GM18873 (cell line): ENCODE measurements around the gene CHID1.

Experiments used
- ATAC-seq: cut with Tn5 transposase; IDR thresholded peaks from one replicate; pipeline ENCODE4 v1.9.1; 2021; ENCODE audit warnings: mild to moderate bottlenecking, moderate library complexity, moderate number of reproducible peaks; ENCODE audit not compliant: unreplicated experiment, low FRiP score

CHID1 gene

DNA sequence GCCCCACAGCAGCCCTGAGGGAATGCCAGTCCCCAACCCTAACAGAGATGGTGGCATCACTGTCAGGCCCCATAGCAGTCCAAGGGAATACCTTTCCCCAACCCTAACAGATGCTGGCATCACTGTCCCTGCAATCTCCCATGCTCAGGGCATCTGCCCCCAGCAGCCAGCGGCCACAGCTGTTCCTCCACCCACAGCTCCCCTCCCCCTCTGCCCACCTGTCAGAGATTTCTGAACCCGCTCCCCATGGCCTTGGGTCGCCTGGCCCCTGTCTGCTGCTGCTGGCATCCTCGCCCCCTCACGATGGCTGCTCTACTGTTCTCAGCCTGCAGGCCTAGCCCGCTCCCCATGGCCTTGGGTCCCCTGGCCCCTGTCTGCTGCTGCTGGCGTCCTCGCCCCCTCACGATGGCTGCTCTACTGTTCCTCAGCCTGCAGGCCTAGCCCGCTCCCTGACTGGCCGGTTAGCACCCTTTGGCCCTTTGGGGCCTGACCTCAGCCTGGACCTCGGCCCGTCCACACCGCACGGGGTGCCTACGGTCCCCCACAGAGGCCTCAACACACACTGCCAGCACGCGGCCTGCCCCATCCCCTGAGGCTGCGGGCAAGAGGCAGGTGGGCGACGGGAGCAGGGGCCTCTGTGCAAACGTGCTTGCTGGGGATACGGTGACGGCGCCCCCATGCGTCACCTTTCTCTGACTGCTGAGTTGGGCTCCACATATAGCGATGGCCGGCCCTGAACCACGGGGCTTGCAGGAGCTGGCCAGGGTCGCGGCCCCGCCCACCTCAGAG, 20.7 kb downstream of the CHID1 start:
- no peak for ATAC-seq

DNA sequence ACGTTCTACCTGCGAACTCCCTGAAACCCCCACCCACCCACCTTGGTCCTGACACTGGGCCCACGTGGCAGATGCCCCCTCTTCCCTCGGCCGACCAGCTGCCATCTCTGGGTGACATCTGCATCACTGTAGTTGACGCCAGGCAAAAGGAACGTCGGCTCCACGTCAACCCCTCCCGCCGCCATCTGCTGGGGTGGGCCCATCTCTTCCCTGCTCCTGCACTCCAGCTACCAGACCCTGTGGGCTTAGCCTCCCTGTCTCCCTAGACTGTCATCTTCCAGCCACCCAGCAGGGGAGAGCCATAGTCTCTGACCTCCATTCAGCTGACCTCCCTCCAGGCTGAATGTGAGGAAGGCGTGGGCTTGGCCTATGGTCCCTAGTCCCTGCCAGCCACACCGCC, 21.4 kb downstream of the CHID1 start:
- ATAC-seq = no peak

DNA sequence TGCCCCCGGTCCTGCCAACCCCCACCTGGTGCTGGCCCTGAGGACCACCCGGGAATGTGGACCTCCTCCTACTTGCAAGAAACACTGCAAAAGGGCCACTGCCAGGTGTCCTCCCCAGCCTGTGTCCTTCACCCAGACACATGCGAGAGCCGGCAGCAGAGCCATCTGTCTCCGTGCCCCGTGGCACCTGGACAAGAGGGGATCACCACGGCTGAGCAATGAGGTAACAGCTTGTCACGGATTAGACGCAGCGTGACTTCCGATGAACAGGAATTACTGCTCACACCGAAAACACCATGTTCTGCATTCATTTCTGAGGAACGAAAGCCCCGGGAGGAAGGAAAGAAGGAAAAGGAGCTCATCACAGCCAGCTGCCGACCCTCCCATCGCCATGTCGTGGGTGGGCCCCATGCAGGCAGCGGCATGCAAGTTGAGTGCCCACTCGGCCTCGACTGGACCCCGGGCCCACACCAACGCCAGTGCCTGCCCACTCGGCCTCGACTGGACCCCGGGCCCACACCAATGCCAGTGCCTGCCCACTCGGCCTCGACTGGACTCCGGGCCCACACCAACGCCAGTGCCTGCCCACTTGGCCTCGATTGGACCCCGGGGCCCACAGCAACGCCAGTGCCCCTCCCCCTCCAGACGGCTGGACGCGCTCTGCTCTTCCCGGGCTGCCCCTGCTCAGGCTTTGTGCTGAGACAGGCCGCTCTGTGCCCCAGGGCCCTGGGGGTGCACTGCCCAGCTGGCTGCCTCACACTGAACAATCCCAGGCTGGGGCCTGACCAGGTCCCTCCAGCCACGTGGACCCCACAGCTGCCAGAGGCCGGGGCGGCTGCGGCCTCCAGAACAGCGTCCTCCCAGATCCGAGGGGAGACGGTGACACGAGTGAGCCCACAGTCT, 22.0 kb downstream of the CHID1 start:
- ATAC-seq = no peak

DNA sequence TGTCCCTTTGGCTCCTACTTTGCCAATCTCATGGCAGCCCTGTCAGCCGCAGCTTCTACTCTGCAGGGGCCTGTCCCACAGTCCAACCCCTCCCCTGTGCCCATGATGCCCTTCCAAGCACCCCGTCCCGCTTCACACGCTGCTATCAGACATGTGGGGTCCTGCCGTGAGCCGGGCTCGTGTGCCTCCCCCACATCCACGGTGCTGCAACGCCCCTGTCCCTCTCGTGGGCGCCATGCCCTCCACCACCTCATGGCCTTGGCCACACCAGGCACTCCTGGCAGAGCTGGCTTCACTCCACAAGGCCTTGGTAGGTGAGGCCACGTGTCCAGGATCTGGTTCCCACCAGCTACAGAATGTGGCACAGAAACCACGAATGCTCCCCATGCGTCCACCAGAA, 23.0 kb downstream of the CHID1 start:
- ATAC-seq = no peak

DNA sequence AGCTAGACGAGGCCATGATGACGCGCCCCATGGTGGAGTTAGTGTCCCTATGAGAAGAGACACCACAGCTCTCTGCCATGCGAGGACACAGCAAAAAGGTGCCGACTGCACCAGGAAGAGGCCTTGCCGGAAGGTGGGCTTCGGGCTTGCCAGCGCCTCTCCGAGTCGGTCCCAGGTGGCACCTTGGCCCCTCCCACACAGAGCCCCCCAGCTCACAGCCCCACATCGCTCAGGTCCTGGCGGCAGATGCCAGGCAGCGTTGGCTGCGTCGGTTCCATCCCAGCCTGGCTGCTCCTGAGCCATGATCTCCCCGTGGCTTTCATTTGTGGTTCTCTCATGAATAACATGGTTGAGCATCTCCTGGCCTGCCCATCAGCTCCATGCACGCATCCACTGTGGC, 24.0 kb downstream of the CHID1 start:
- ATAC-seq = no peak

DNA sequence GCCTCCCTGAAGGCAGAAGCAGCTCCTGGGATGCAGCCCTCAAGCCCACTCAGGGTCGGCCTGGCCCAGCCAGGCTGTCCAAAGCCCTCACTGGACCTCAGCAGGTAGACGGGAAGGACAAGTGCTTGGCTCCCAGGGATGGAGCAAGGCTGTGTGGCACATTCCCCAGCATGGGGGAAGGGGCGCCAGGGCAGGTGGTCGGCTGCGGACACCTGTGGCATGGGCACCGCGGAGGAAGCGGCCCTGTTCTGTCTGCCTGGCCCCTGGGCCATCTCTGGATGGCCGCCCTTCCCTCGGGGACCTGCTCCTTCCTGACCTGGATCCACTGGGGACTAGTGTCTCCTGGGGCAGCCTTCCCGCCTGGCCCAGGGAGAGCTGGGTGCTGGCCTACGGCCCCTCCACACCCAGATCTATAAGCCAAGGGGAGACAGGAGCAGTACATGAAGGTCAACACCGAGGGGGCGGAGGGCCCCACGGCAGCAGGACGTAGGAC, 26.0 kb downstream of the CHID1 start:
- ATAC-seq = no peak

DNA sequence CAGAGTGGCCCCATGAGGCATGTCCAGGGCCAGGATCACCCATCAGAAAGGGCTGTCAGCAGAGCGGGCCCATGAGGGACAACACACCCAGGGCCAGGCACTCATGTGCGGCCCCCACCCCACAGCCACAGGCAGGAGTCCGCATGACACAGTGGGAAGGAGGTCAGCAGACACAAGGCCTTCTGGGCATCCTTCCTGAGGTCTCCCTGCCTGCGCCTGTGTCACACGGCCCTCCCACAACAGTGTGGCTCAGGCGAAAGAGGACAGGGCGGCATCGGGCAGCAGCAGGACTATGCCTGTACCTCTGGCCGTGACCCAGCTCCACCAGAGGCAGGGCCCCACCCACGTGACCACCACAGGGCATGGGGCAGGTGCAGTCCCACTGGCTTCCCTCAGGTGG, 27.1 kb downstream of the CHID1 start:
- no peak for ATAC-seq

DNA sequence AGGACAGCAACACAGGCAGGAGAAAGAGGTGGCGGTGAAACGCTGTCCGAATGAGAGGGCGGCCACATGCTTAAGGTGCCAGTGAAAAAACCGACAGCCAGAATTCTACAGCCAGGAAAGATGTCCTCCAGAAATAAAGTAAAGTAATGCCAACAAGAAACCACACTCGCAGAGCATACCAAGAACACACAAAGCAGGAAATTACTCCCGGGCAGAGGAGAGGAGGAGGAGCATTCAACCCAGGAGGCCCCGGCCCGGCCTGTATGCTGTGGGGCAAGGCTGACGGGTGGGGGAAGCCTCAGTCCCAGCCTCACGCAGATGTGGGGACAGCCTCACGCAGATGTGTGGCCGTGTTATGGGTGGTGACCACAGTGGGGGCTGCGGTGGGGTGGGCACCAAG, 28.0 kb downstream of the CHID1 start:
- no peak for ATAC-seq

DNA sequence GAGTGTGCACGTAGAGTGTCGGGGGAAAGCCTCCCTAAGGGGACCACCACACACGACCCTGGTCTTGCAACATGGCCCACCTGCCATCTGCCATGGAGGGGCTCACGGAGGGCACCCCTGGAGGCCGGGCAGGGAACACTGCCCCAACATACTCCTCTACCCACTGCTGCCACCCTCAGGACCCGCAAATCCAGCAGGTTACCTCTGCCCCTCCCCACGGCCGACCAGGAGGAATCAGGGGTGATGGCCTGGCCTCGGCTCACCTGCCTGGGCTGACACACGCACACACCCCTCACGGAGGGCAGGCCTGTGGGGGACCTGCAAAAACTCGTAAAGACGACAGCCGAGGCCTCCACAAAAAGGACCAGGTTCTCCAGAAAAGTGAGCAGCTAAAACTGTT, 30.2 kb downstream of the CHID1 start:
- no peak for ATAC-seq

DNA sequence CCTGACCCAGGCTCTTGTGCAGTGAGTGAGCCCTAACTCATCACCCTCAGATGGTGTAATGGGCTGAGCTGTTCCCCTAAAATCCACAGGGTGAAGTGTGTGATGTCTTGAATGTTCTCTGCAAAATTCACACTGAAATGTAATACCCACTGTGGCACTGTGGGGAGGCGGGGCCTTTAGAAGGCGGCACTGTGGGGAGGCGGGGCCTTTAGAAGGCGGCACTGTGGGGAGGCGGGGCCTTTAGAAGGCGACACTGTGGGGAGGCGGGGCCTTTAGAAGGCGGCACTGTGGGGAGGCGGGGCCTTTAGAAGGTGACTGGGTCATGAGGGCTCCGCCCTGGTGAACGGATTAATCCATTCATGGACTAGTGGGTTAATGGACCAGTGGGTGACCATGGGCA, 33.0 kb downstream of the CHID1 start:
- ATAC-seq = no peak

DNA sequence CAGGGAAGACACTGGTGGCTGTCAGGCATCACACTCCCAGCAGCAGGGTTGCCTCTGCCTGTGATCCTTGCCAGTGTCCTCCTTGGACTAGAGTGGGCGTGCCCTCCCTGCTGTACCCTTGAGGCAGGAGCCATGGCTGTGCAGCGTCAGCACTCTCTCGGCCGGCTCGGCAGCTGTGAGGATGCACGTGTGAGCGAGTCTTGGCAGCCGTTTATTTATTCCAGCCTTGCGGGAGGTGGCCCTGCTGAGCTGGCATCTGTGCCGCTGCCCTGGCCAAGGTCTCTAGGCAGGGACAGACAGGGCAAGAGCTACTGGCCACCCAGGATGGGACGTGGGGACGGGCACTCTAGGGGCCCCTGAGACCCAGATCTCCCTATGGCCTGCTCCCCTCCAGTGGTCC, 34.1 kb downstream of the CHID1 start:
- no peak for ATAC-seq

DNA sequence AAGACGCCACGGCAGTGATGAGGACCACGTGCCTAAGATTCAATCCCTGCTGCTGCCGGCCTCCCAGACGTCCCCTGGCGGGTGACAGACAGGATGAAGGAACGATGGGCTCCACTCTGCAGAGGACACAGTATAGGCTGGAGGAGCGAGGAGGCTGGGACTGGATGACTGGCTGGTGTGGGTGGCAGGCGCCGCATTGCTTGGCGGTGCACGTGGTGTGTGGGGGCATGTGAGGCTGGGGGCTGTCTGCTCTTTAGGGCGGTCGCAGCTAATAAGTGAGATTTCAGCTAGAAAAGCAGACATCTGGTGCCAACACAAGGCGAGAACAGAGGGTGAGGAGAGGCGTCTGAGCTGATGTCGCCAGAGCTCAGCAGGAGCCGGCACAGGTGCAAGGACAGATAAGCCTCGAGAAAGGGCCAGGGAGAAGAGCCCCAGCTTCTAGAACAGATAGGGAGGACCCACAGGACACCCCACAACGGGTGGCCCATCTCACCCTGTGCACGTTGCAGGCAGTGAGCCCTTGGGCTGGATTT, 34.8 kb downstream of the CHID1 start:
- no peak for ATAC-seq

DNA sequence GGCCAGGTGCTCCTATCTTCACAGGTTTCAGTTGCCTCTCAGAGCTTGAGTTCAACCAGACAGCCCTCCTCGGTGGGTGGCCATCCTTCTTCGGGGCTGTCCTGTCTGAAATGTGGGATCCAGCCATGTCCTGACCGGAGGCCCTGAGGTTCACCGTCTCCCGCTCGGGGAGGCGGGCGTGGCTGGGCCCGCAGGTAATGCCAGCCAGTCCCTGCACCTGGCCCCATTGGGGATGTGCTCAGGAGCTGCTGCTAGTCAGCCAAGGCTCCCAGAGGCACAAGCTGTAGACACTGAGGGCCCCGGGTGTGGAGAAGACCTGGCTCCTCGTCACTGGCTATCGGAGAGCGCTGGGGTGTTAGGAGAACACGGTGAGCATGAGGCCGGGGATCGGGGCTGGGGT, 35.4 kb downstream of the CHID1 start:
- no peak for ATAC-seq

DNA sequence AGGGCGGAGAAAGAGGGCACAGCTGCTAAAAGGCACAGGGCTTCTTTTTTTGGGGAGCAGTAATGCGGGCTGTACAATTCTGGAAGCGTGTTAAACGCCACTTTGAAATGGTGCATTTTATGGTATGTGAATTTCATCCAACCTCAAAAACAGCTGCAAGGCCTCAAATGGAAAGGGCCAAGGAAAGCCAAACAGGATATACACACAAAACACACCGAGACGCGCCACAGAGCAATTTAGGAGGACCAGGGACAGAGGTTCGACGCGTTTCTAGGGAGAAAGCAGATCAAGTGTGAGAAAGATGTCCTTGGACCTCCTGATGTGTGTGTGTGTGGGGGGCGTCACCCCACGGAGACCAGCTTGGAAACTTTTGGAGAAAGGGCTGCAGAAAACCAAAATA, 36.9 kb downstream of the CHID1 start:
- no peak for ATAC-seq

DNA sequence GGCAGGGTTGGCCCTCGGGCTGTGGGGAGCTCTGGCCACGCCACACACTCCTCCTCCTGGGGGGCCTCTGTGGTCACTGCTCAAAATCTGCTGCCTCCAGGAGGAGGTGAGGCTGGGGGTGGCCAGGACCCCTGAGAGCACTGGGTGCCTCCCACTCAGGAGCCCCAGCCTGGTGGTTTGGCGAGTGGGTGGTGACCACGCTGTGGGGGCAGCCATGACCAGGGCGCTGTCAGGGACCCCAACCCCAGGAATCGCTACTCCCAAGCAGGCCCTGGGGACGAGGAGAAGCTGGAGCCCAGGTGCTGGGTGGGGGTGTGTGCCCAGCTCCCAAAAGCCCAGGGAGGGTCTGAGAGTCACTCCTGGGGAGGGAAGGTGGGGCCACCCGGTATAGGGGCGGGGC, 37.8 kb downstream of the CHID1 start:
- no peak for ATAC-seq

DNA sequence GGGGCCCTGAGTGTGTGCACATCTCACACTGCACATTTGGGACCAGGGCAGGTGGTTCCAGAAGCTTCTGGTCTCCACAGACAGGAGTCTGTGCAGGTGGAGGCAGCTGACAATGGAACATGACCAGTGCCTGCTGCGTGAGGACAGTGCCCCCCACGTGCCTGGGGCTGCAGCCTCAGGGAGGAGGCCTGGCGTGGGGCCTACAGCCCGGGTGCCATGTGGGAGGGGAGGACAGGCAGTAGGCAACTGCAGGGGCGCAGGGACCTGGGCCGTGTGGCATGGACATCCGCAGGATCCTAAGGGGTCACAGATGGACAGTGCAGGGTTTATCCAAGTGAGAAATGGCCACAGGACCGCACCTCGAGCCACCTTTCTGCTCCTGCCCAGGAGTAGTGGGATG, 39.1 kb downstream of the CHID1 start:
- no peak for ATAC-seq

DNA sequence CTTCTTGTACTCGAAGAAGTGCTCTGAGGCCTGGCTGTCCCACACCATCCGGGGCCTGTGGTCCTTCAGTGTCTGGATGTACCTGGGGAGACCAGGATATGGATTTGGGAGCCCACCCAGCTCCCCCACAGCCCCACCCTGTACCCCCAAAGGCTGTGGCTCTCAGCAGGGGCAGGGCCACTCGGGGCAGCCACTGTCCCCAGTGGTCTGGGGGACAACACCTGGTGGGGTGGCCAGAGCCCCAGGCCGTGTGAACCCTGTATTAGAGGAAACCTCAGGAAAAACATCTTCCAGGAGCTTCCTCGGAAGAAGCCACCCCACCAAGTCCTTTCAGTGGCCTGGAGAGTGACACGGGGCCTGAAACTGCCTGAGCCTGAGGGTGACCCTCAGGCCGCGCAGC, 40.2 kb downstream of the CHID1 start:
- no peak for ATAC-seq

DNA sequence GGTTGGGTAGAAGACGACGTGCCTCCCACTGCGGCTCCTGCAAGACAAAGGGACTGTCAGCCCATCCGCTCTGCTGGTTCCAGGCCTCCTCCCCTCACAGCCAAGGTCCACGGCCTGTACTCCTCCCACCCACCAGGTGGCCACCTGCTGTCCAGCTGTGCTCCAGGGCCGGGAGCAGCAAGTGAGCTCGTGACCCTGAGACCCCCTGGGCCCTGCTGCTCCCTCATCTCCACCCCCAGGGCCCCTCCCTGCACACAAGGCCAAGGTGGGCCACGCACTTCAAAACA, 40.5 kb downstream of the CHID1 start:
- no peak for ATAC-seq

DNA sequence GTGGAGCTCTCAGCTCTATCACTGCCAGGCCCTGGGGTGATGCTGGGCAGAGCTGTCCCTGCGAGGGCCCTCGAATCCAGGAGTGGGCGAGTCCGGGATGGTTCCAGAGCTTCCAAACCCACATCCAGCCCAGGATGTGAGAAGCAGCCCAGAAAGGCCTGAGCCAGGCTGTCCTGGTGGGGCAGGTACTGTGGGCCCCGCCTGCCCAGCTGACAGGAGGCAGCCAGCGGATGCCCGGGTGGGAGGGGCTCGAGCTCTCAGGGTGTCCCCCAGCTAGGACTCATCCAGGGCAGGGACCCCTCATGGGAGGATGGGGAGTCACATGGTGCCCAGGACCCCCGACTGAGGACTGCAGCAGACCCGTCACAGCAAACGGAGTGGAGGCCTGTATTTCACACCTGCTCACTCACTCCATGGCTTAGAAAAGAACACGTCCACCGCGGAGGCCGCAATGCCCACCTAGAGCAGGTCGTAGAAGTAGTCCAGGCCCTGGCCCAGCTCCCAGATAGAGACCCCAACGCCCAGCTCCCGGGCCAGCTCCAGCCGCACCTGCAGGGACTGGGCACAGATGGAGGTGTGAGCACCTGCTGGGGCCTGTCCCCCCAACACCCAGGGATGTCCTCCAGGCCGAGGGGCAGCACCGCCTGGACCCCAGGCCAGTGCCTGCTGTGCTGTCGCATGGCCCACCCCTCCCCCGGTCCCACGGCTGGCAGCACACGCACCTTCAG, 41.0 kb downstream of the CHID1 start:
- ATAC-seq = no peak

DNA sequence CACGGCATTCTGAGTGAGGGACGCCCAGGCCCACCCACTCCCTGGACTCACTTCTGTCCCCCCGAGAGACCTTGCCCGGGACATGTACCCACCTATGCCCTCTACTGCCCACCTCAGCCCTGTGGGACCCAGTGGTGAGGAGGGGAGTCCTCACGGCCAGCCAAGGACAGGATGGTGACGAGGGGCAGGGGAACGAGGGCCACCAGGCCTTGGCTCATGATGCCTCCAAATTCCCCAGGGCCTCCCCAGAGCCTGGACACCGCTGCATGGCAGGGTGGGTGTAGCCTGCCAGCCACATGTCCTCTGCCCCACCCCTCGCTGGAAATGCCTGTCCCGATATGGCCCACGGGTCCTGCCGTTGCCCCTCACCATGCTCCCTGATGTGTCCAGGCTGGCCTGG, 41.8 kb downstream of the CHID1 start:
- ATAC-seq = no peak

DNA sequence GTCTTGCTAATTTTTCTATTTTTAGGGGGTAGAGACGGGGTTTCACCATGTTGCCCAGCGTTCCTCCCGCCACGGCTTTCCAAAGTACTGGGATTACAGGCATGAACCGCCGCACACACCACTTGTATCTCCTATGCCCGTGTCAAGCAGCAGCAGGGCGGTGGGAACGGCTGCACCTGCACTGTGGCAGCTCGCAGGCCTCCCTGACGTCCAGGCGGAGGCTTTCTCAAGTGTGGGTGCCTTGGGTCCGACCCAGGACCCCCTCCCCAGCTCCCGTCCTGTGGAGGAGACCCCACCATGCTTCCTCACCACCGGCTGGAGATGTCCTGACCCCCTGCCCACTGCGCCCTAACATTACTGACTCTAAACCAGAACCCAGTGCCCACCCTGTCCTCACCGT, 42.2 kb downstream of the CHID1 start:
- ATAC-seq = no peak
